NCI-H226 (cell line): ENCODE results near the gene DDX47.
A peak's percentile ranks its signal among the peaks of the same experiment; 100 is the strongest.

Experiments
- DNase-seq: peaks from one replicate; pipeline ENCODE4 v3.0.0-alpha.2; 2015

The DDX47 gene

GRCh38 chr12:12813120-12814101, at the start of gene DDX47:
TSS of gene DDX47 (plus strand) at chr12:12813346. CDS start at chr12:12813368, 22 bp downstream.
- peak; percentile 85 for DNase-seq

- DNase-seq = no peak
Measured at GRCh38 chr12:12764824-12765223, 48.3 kb upstream of the DDX47 start.

GRCh38 chr12:12770262-12770661, 42.9 kb upstream of the DDX47 start:
- no peak for DNase-seq

GRCh38 chr12:12774791-12775190, 38.4 kb upstream of the DDX47 start:
- DNase-seq = no peak

- DNase-seq = peak; percentile 85
Measured at GRCh38 chr12:12776261-12776660, 36.9 kb upstream of the DDX47 start.

- DNase-seq = no peak
Measured at GRCh38 chr12:12777092-12777491, 36.1 kb upstream of the DDX47 start.

GRCh38 chr12:12779007-12779406, 34.1 kb upstream of the DDX47 start:
- no peak for DNase-seq

GRCh38 chr12:12779529-12779928, 33.6 kb upstream of the DDX47 start:
- DNase-seq = peak; percentile 83

- DNase-seq = no peak
Measured at GRCh38 chr12:12784116-12784515, 29.0 kb upstream of the DDX47 start.

- DNase-seq = no peak
Measured at GRCh38 chr12:12784911-12785814, 28.0 kb upstream of the DDX47 start, which contains the start of gene APOLD1. TSS of gene APOLD1 (plus strand) at chr12:12785659. CDS start at chr12:12785692, 33 bp downstream.

- no peak for DNase-seq
Measured at GRCh38 chr12:12786351-12786705, 26.8 kb upstream of the DDX47 start.

GRCh38 chr12:12786706-12787601, 26.2 kb upstream of the DDX47 start:
- DNase-seq = peak; percentile 79

- DNase-seq = no peak
Measured at GRCh38 chr12:12788131-12788530, 25.0 kb upstream of the DDX47 start.

- DNase-seq = peak; percentile 61
Measured at GRCh38 chr12:12788675-12789368, 24.3 kb upstream of the DDX47 start.

- DNase-seq = no peak
Measured at GRCh38 chr12:12790956-12791355, 22.2 kb upstream of the DDX47 start.

- DNase-seq = no peak
Measured at GRCh38 chr12:12791756-12792369, 21.3 kb upstream of the DDX47 start.

GRCh38 chr12:12792421-12792820, 20.7 kb upstream of the DDX47 start:
- no peak for DNase-seq

- DNase-seq = no peak
Measured at GRCh38 chr12:12794686-12795085, 18.5 kb upstream of the DDX47 start.

- no peak for DNase-seq
Measured at GRCh38 chr12:12796171-12796570, 17.0 kb upstream of the DDX47 start.

- DNase-seq = no peak
Measured at GRCh38 chr12:12796928-12797793, 16.0 kb upstream of the DDX47 start.
